Sciatic nerve (tissue), 2 donors: ENCODE results near the gene USP37. TPM values are rescaled to one million over a fixed set of nuclear protein-coding genes. Genes with fewer than 3 reads are reported as not detected.

ENCODE experiments used
- ATAC-seq: fragments of 200-7000 bp; cut with Tn5 transposase; one replicate; pipeline ENCODE4 v1.9.1; 2020; ENCODE audit warnings: mild to moderate bottlenecking, moderate library complexity
- DNase-seq: peaks from one replicate; pipeline ENCODE4 v3.0.0-alpha.2; 2020; ENCODE audit warnings: low spot score
- intact Hi-C: fragments of 100-400 bp; cut with DNase I; formaldehyde crosslinking; loops from one replicate; pipeline ENCODE4 v1.14.2; 2022
- microRNA-seq: library from miRNA; unstranded; fragments of <30 nt; microRNA quantifications from one replicate; pipeline ENCODE4 v1.2.0, GENCODE V29; 2020
- total RNA-seq: library from RNA; stranded (reverse); fragmentation: NEBNext Ultra II Directional; extraction: Animal tissue kit (Norgen Biotek cat#: 25700); gene quantifications from one replicate; pipeline ENCODE4 v1.2.1, GENCODE V29; 2021
- donor health status: DM: no; HTN: no; CAD: no.
- donor health status: DM: no; HTN: no; CAD: no.

Gene USP37
- total RNA-seq, 1 donor from 2014 or later, result 27.3 TPM

- DNase-seq, result no peak
- ATAC-seq, result no peak
- intact Hi-C loops, result no loop called here
These were observed 149.8 kb downstream of the USP37 start for GRCh38 chr2:218418321-218418716.

- no peak for ATAC-seq
- no peak for DNase-seq
- intact Hi-C loops, result no loop called here
These were observed 160.4 kb downstream of the USP37 start for GRCh38 chr2:218407717-218408116.

- intact Hi-C loops, result no loop called here
- DNase-seq, result peak; percentile 84
- ATAC-seq, result peak; percentile 43
These were observed 161.1 kb downstream of the USP37 start for GRCh38 chr2:218406949-218407618.

DNA sequence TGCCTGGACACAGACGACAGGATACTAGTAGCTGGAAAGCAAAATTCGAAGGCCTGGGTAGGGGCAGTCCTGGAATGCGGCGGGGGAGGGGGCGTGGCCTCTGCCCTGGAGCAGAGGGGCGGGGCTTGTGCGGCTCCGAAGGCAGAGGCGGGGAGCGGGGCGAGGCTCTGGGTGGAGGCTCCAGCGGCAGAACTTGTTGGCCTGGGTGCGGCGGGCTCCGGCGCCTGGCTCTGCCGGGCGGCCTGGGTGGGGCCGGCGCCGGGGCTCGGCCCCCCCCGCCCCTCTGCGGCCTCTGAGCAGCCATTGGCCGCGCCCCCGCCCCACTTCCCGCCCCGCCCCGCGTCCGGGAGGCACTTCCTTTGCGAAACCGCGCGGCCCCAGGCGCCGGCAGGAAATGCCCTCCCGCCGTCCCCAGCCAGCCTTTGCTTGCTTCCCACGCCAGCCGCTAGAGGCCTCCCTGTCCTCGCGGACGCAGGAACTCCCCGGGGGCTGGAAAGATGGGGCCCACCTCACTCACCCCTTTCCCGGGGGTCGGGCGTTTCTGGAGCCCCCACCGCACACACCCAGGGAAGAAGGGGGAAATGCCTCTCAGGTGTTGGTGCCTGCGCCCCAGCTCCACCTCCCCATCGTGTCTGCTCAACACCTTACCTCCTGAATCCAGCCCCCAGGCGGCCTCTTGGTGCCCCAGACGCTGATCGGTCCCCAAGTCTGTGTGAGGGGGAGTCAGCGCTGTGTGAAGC is 161.8 kb downstream of the USP37 start:
- DNase-seq (peak; percentile 99), ATAC-seq (peak; percentile 87)
- intact Hi-C loops, result no loop called here

DNA sequence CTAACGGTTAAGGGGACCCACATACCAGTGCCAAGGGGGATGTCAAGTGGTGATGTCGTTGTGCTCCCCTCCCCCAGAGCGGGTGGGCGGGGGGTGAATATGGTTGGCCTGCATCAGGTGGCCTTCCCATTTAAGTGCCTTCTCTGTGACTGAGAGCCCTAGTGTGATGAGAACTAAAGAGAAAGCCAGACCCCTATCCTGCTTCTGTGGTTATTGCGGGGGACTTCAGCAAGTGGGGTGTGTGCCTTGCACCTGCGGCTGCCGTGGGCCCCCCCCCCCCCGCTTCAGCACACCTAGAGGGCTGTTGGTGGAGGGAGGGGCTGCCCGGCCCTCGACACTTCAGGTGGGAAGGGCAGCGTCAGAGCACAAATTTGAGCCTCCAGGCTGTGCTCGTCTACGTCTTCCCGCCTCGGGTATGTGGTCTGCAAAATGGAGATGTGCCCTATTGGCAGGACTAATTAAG is 162.4 kb downstream of the USP37 start:
- DNase-seq, result peak; percentile 78
- ATAC-seq, result peak; percentile 20
- intact Hi-C loops, result no loop called here

DNA sequence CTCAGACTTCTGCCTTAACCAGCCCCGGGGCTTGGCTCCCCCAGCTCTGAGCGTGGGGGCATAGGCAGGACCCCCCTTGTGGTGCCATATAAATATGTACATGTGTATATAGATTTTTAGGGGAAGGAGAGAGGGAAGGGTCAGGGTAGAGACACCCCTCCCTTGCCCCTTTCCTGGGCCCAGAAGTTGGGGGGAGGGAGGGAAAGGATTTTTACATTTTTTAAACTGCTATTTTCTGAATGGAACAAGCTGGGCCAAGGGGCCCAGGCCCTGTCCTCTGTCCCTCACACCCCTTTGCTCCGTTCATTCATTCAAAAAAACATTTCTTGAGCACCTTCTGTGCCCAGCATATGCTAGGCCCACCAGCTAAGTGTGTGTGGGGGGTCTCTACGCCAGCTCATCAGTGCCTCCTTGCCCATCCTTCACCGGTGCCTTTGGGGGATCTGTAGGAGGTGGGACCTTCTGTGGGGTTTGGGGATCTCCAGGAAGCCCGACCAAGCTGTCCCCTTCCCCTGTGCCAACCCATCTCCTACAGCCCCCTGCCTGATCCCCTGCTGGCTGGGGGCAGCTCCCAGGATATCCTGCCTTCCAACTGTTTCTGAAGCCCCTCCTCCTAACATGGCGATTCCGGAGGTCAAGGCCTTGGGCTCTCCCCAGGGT is 162.9 kb downstream of the USP37 start:
- intact Hi-C loops, result no loop called here
- ATAC-seq, result peak; percentile 2
- DNase-seq, result no peak

DNA sequence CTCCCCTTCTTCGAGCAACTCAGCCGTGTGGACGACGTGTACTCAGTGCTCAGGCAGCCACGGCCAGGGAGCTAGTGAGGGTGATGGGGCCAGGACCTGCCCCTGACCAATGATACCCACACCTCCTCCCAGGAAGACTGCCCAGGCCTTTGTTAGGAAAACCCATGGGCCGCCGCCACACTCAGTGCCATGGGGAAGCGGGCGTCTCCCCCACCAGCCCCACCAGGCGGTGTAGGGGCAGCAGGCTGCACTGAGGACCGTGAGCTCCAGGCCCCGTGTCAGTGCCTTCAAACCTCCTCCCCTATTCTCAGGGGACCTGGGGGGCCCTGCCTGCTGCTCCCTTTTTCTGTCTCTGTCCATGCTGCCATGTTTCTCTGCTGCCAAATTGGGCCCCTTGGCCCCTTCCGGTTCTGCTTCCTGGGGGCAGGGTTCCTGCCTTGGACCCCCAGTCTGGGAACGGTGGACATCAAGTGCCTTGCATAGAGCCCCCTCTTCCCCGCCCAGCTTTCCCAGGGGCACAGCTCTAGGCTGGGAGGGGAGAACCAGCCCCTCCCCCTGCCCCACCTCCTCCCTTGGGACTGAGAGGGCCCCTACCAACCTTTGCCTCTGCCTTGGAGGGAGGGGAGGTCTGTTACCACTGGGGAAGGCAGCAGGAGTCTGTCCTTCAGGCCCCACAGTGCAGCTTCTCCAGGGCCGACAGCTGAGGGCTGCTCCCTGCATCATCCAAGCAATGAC is 163.6 kb downstream of the USP37 start:
- ATAC-seq, result no peak
- intact Hi-C loops, result no loop called here
- DNase-seq, result peak; percentile 70

DNA sequence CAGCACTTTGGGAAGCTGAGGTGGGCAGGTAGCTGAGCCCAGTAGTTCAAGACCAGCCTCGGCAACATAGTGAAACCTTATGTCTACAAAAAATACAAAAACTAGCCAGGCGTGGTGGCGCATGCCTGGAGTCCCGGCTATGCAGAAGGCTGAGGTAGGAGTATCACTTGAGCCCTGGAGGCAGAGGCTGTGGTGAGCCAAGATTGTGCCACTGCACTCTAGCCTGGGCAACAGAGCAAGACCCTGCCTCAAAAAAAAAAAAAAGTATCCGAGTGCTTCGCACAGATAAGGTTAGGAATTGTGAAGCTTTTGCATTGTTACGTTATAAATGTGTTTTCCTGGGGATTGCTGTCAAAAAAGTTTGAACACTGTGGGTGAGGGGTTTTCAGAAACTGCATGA is 164.3 kb downstream of the USP37 start:
- intact Hi-C loops, result no loop called here
- no peak for ATAC-seq
- no peak for DNase-seq

GRCh38 chr2:218402911-218403411 is 165.2 kb downstream of the USP37 start:
- ATAC-seq, result no peak
- DNase-seq, result no peak
- intact Hi-C loops, result no loop called here

DNA sequence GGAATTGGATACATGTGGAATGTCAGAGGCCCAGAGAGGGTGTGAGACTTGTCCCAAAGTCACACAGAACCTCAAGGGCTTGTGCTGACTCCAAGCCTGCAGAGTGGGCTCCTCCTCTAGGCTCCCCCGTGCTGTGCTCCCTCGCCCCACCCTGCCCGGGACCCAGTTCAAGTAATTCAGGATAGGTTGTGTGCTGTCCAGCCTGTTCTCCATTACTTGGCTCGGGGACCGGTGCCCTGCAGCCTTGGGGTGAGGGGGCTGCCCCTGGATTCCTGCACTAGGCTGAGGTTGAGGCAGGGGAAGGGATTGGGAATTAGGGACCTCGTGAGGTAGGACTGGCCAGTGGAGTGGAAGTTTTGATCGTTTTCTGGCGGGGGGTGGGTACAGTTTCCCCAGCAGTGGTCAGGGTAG is 165.7 kb downstream of the USP37 start:
- DNase-seq (no peak), ATAC-seq (no peak)
- intact Hi-C loops, result no loop called here

GRCh38 chr2:218401890-218402289 is 166.3 kb downstream of the USP37 start:
- ATAC-seq (no peak), DNase-seq (no peak)
- intact Hi-C loops, result no loop called here

GRCh38 chr2:218400930-218401881 is 166.9 kb downstream of the USP37 start:
- ATAC-seq (no peak), DNase-seq (no peak)
- intact Hi-C loops, result no loop called here

Small RNAs within 50 kb of the gene (microRNA-seq; reads per million reads assigned to microRNA genes)
- gene MIR26B, result 96,668 reads per million, percentile 100 among the genes with 10 or more reads in this experiment

Other genes with a start within 250 kb of the USP37 start
- not detected for gene CATIP, start 211.5 kb downstream of the USP37 start, total RNA-seq
- 36.6 TPM for gene SLC11A1, start 186.1 kb downstream of the USP37 start, total RNA-seq
- 148 TPM for gene CTDSP1, start 168.5 kb downstream of the USP37 start, total RNA-seq
- not detected for gene VIL1, start 149.2 kb downstream of the USP37 start, total RNA-seq
- gene CNOT9, start 488 bp upstream of the USP37 start, total RNA-seq, result 30.4 TPM
- gene PLCD4, start 39.5 kb upstream of the USP37 start, total RNA-seq, result 9.1 TPM
- gene ZNF142, start 91.3 kb upstream of the USP37 start, total RNA-seq, result 32.1 TPM
- 26.8 TPM for gene BCS1L, start 91.3 kb upstream of the USP37 start, total RNA-seq
- 25.2 TPM for gene RNF25, start 103.7 kb upstream of the USP37 start, total RNA-seq
- 39.1 TPM for gene STK36, start 103.7 kb upstream of the USP37 start, total RNA-seq
- gene TTLL4, start 142.5 kb upstream of the USP37 start, total RNA-seq, result 50.3 TPM
- gene CYP27A1, start 213.8 kb upstream of the USP37 start, total RNA-seq, result 51.8 TPM